CD4-positive, CD25-positive, alpha-beta regulatory T cell (primary cell): ENCODE data around the gene PSME3. TPM values are rescaled to one million over a fixed set of nuclear protein-coding genes. Genes with fewer than 3 reads are reported as not detected.

ENCODE experiments used
- ATAC-seq, 2 donors: fragments of 150-1000 bp; cut with Tn5 transposase; one replicate each; pipeline ENCODE4 v1.10.0; 2021; ENCODE audit warnings: low read depth in 2 of 2, moderate number of reproducible peaks in 2 of 2, moderate library complexity in 1 of 2
- DNase-seq, 3 donors: peaks; one replicate each; pipeline versions ENCODE4 v3.0.0 to v3.0.0-alpha.2; 2012 to 2022; ENCODE audit warnings: mixed read lengths in 1 of 3
- H3K27ac ChIP-seq: one replicate; pipeline ENCODE4 v1.7.0; 2013; ENCODE audit warnings: mild to moderate bottlenecking, low read length; ENCODE audit not compliant: insufficient read depth, poor library complexity, severe bottlenecking
- H3K27me3 ChIP-seq: one replicate; pipeline ENCODE4 v1.7.0; 2013; ENCODE audit warnings: low read length; ENCODE audit not compliant: control insufficient read depth, insufficient read depth
- H3K36me3 ChIP-seq: one replicate; pipeline ENCODE4 v1.7.0; 2013; ENCODE audit warnings: mild to moderate bottlenecking, low read length, moderate library complexity; ENCODE audit not compliant: control insufficient read depth, insufficient read depth
- H3K4me1 ChIP-seq: 2 replicates; pipeline ENCODE4 v1.7.0; 2013; ENCODE audit warnings: mild to moderate bottlenecking, low read length; ENCODE audit not compliant: insufficient read depth, control insufficient read depth, poor library complexity, severe bottlenecking
- H3K4me3 ChIP-seq: one replicate; pipeline ENCODE4 v1.7.0; 2013; ENCODE audit warnings: low read depth, mild to moderate bottlenecking, low read length, moderate library complexity
- H3K9me3 ChIP-seq, 2 experiments: 1 replicate in 1 of 2; 2 replicates in 1 of 2; pipeline ENCODE4 v1.7.0; 2013; ENCODE audit warnings: low read length in 2 of 2, mild to moderate bottlenecking in 1 of 2, moderate library complexity in 1 of 2; ENCODE audit not compliant: control insufficient read depth in 2 of 2
- H3K27ac Mint-ChIP-seq, 3 donors: one replicate each; pipeline ENCODE4 v1.8.0; 2020 to 2022; ENCODE audit warnings: mild to moderate bottlenecking in 3 of 3, mixed read lengths in 3 of 3, moderate library complexity in 2 of 3
- H3K27me3 Mint-ChIP-seq: one replicate; pipeline ENCODE4 v1.8.0; 2022; ENCODE audit warnings: mild to moderate bottlenecking, mixed read lengths
- H3K36me3 Mint-ChIP-seq: one replicate; pipeline ENCODE4 v1.8.0; 2020; ENCODE audit warnings: mixed read lengths
- H3K4me1 Mint-ChIP-seq, 4 donors: one replicate each; pipeline ENCODE4 v1.8.0; 2020 to 2022; ENCODE audit warnings: mixed read lengths in 4 of 4, mild to moderate bottlenecking in 1 of 4
- H3K4me3 Mint-ChIP-seq, 4 donors: one replicate each; pipeline ENCODE4 v1.8.0; 2020 to 2022; ENCODE audit warnings: mild to moderate bottlenecking in 4 of 4, mixed read lengths in 4 of 4, moderate library complexity in 3 of 4
- H3K9me3 Mint-ChIP-seq, 7 donors: one replicate each; pipeline ENCODE4 v1.8.0; 2020 to 2022; ENCODE audit warnings: mixed read lengths in 7 of 7, mild to moderate bottlenecking in 3 of 7, moderate library complexity in 2 of 7
- polyA plus RNA-seq, 4 donors: library from polyadenylated mRNA; unstranded; fragments of 300-500 nt; fragmentation: Illumina TruSeq; gene quantifications; one replicate each; pipeline ENCODE4 v1.2.3, GENCODE V29; 2021
- total RNA-seq: library from RNA; stranded (reverse); gene quantifications from one replicate; pipeline ENCODE4 v1.2.3, GENCODE V29; 2022

The PSME3 gene
- total and polyA plus RNA-seq, 5 donors from 2014 or later: 66.7 to 129 (median 126) TPM

GRCh38 chr17:42803074-42803883 is 29.9 kb upstream of the PSME3 start:
- Mint-ChIP-seq H3K9me3 (no peaks in the 10 kb centered on the region), H3K27me3 (peaks cover 11% of the 10 kb centered on the region), H3K27ac (no peak overlapping the region), H3K36me3 (peaks cover 5% of the 10 kb centered on the region), H3K4me1 (peaks cover 0 to 9% (median 6%) of the 10 kb centered on the region in 4 donors), H3K4me3 (no peak overlapping the region)
- no peak for ATAC-seq
- H3K27me3 ChIP-seq: no peaks in the 10 kb centered on the region
- no peak overlapping the region for H3K27ac ChIP-seq
- H3K9me3 ChIP-seq: no peaks in the 10 kb centered on the region
- H3K36me3 ChIP-seq: no peaks in the 10 kb centered on the region
- no peak overlapping the region for H3K4me3 ChIP-seq
- peaks cover under 1% of the 10 kb centered on the region for H3K4me1 ChIP-seq
- no peak for DNase-seq

DNA sequence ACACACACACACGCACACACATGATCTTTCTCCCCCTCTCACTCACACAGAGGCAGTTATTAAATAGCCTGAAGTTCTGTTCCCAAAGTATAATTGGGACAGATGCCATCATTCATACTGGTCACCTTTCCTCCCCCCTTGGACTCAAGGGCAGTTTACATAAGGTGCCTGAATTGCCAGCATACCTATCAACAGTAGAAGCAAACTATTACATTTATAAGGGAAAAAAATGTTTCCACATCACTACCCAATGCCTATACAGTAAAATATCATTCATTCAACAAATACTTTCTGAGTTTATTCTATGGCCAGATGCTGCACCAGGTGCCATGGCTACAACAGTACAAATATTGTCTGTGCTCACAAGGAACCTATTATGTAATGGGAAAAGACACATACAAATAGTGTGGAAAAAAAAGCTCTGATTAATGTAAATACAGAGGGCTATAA is 28.3 kb upstream of the PSME3 start:
- no peak overlapping the region for H3K4me3 Mint-ChIP-seq
- Histone ChIP-seq H3K27ac (no peak overlapping the region), H3K36me3 (peaks cover 11% of the 10 kb centered on the region), H3K9me3 (no peaks in the 10 kb centered on the region), H3K4me3 (no peak overlapping the region), H3K4me1 (no peaks in the 10 kb centered on the region), H3K27me3 (no peaks in the 10 kb centered on the region)
- peaks cover 4% of the 10 kb centered on the region for H3K27me3 Mint-ChIP-seq
- DNase-seq: no peak
- no peak for ATAC-seq
- H3K4me1 Mint-ChIP-seq: no peaks in the 10 kb centered on the region
- H3K36me3 Mint-ChIP-seq: peaks cover 1% of the 10 kb centered on the region
- H3K9me3 Mint-ChIP-seq: no peaks in the 10 kb centered on the region
- peak overlapping the region in 1 of 3 donors; percentile 8 for H3K27ac Mint-ChIP-seq

DNA sequence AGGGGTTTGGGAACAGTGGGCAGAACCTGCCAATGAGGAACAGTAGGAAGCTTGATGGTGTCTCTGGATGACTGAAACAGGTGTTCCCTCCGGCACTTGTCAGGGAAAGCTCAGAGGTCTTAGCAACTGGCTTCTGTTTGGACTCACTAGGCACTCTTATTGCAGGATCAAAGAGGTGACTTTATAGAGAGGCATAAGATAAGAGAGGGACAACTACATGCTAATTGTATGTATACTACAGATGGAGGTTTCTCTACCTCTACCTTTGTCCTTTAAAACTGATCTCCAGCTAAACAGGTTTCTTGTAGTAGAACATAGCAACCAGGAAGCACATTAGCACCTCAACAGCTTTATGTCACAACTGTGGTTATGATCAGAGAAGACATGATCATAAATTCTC is 26.9 kb upstream of the PSME3 start:
- Histone ChIP-seq H3K9me3 (no peaks in the 10 kb centered on the region), H3K27me3 (no peaks in the 10 kb centered on the region), H3K27ac (no peak overlapping the region), H3K4me3 (no peak overlapping the region), H3K36me3 (peaks cover 24% of the 10 kb centered on the region), H3K4me1 (no peaks in the 10 kb centered on the region)
- Mint-ChIP-seq H3K27ac (peak overlapping the region in 1 of 3 donors; percentile 2), H3K4me3 (no peak overlapping the region), H3K9me3 (no peaks in the 10 kb centered on the region), H3K27me3 (no peaks in the 10 kb centered on the region), H3K36me3 (peaks cover 11% of the 10 kb centered on the region), H3K4me1 (peaks cover 0 to 4% (median 0%) of the 10 kb centered on the region in 4 donors)
- ATAC-seq (no peak), DNase-seq (no peak)

DNA sequence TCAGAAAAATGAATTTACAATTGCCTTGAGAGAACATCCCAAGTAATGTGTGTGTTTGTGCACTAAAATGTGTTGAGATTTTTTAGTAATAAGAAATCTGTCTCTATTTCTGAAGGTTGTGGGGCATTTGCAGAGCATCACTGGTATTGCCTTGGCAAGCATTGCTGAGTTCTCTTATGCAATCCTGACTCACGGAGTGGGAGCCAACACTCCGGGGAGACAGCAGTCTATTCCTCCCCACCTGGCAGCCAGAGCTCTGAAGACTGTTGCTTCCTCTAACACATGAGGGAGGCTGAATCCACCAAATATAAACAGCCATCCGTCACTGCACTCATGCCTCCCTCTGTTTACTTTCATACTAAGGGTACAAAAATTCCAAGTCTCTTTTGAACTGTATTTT is 23.9 kb upstream of the PSME3 start:
- ATAC-seq: no peak
- Histone ChIP-seq H3K4me3 (no peak overlapping the region), H3K27ac (no peak overlapping the region), H3K9me3 (no peaks in the 10 kb centered on the region), H3K36me3 (peaks cover 41% of the 10 kb centered on the region), H3K27me3 (no peaks in the 10 kb centered on the region), H3K4me1 (no peaks in the 10 kb centered on the region)
- Mint-ChIP-seq H3K4me1 (peaks cover 0 to 4% (median 3%) of the 10 kb centered on the region in 4 donors), H3K27me3 (no peaks in the 10 kb centered on the region), H3K36me3 (peaks cover 27% of the 10 kb centered on the region), H3K9me3 (no peaks in the 10 kb centered on the region), H3K4me3 (no peak overlapping the region), H3K27ac (no peak overlapping the region)
- no peak for DNase-seq

DNA sequence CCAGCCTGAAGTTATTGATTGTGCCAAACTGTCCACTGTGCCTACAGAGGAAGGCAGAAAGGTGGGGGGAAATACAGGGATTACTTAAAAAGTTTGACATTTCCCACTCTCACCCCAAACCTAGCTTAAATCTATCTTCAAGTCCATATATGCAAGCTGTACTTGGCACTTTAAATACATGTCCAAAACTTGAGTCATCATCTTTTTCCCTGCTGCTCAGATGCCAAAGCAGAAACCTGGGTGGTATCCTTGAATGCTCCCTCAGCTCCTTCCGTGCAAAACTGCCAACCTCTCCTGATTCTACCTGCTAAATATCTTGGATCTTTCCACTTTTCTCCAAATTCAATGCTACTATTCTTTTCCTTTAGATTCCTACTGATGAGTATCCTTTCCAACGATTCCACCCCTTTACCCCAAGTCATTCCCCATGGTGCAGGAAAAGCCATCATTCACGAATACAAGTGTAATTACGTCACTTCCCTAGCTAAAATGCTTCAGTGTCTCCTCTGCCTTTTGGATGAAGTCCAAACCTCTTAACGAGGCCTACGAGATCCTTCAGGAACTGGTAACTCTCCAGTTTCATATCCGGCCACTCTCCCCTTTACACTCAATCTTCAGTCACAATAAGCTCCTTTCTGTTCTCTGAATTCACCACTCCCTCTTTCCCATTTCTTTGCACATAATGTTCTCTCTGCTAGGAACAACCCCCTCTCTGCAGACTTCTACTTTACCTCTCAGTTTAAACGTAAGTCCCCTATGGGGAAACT is 18.4 kb upstream of the PSME3 start:
- Mint-ChIP-seq H3K4me3 (peak overlapping the region in 1 of 4 donors; percentile 23), H3K36me3 (peaks cover 50% of the 10 kb centered on the region), H3K9me3 (no peaks in the 10 kb centered on the region), H3K4me1 (peaks cover under 1 to 6% (median 4%) of the 10 kb centered on the region in 4 donors), H3K27me3 (no peaks in the 10 kb centered on the region), H3K27ac (peak overlapping the region in 2 of 3 donors; percentile 7 to 31)
- Histone ChIP-seq H3K9me3 (no peaks in the 10 kb centered on the region), H3K4me3 (no peak overlapping the region), H3K27me3 (no peaks in the 10 kb centered on the region), H3K36me3 (peaks cover 84% of the 10 kb centered on the region), H3K27ac (no peak overlapping the region), H3K4me1 (no peaks in the 10 kb centered on the region)
- DNase-seq (no peak), ATAC-seq (no peak)

GRCh38 chr17:42817866-42818265 is 15.3 kb upstream of the PSME3 start:
- H3K27ac Mint-ChIP-seq: no peak overlapping the region
- H3K36me3 Mint-ChIP-seq: peaks cover 47% of the 10 kb centered on the region
- H3K4me3 Mint-ChIP-seq: no peak overlapping the region

GRCh38 chr17:42818379-42818778 is 14.8 kb upstream of the PSME3 start:
- Mint-ChIP-seq H3K27me3 (no peaks in the 10 kb centered on the region), H3K27ac (no peak overlapping the region), H3K36me3 (peaks cover 46% of the 10 kb centered on the region), H3K4me3 (no peak overlapping the region), H3K9me3 (no peaks in the 10 kb centered on the region), H3K4me1 (peaks cover 8 to 38% (median 15%) of the 10 kb centered on the region in 4 donors)
- no peaks in the 10 kb centered on the region for H3K27me3 ChIP-seq
- ATAC-seq: no peak
- H3K27ac ChIP-seq: no peak overlapping the region
- no peaks in the 10 kb centered on the region for H3K9me3 ChIP-seq
- peaks cover 8% of the 10 kb centered on the region for H3K4me1 ChIP-seq
- no peak for DNase-seq
- peaks cover 76% of the 10 kb centered on the region for H3K36me3 ChIP-seq
- H3K4me3 ChIP-seq: no peak overlapping the region

More at GRCh38 chr17:42817866-42818265, 15.3 kb upstream of the PSME3 start:
- Mint-ChIP-seq H3K4me1 (peaks cover 8 to 33% (median 15%) of the 10 kb centered on the region in 4 donors), H3K9me3 (no peaks in the 10 kb centered on the region), H3K27me3 (no peaks in the 10 kb centered on the region)
- H3K4me3 ChIP-seq: no peak overlapping the region
- no peaks in the 10 kb centered on the region for H3K27me3 ChIP-seq
- no peaks in the 10 kb centered on the region for H3K9me3 ChIP-seq
- peaks cover 2% of the 10 kb centered on the region for H3K4me1 ChIP-seq
- no peak for DNase-seq
- no peak for ATAC-seq
- peaks cover 76% of the 10 kb centered on the region for H3K36me3 ChIP-seq
- H3K27ac ChIP-seq: no peak overlapping the region
